Activated B cell treated with CpG ODN at 0.5 μM for 24 hours (primary cell): Measurements from ENCODE around the gene INHBE. TPM values are rescaled to one million over a fixed set of nuclear protein-coding genes. Genes with fewer than 3 reads are reported as not detected.

ENCODE experiments used
- total RNA-seq: library from RNA; stranded (reverse); gene quantifications from 2 replicates; pipeline ENCODE4 v1.2.3, GENCODE V29; 2022

The INHBE gene
- total RNA-seq, 1 donor from 2014 or later: 0.29 TPM

Other genes starting within 250 kb of the INHBE start
- gene NXPH4, start 238.5 kb upstream of the INHBE start, total RNA-seq: 3.4 and 3.5 TPM in 2 replicates
- gene SHMT2, start 225.6 kb upstream of the INHBE start, total RNA-seq: 268 and 270 TPM in 2 replicates
- 4.6 and 5.5 TPM in 2 replicates for gene STAC3, start 204.1 kb upstream of the INHBE start, total RNA-seq
- gene R3HDM2, start 24.3 kb upstream of the INHBE start, total RNA-seq: 74.2 and 75.6 TPM in 2 replicates
- 0.10 TPM in 1 of 2 replicates, not detected in the other for gene INHBC, start 20.5 kb upstream of the INHBE start, total RNA-seq
- 0.51 and 1.3 TPM in 2 replicates for gene GLI1, start 4.5 kb downstream of the INHBE start, total RNA-seq
- 98.8 and 104 TPM in 2 replicates for gene ARHGAP9, start 24.6 kb downstream of the INHBE start, total RNA-seq
- 368 and 425 TPM in 2 replicates for gene MARS1, start 32.8 kb downstream of the INHBE start, total RNA-seq
- gene DDIT3, start 65.2 kb downstream of the INHBE start, total RNA-seq: 30.5 and 34.3 TPM in 2 replicates
- 96.0 and 105 TPM in 2 replicates for gene MBD6, start 67.5 kb downstream of the INHBE start, total RNA-seq
- gene DCTN2, start 91.9 kb downstream of the INHBE start, total RNA-seq: 83.3 and 91.8 TPM in 2 replicates
- gene KIF5A, start 94.7 kb downstream of the INHBE start, total RNA-seq: 0.13 and 0.15 TPM in 2 replicates
- 16.5 and 17.9 TPM in 2 replicates for gene PIP4K2C, start 135.9 kb downstream of the INHBE start, total RNA-seq
- gene DTX3, start 149.5 kb downstream of the INHBE start, total RNA-seq: 3.7 and 3.9 TPM in 2 replicates
- not detected in 2 replicates for gene ARHGEF25, start 156.1 kb downstream of the INHBE start, total RNA-seq
- 0.31 and 0.51 TPM in 2 replicates for gene B4GALNT1, start 177.9 kb downstream of the INHBE start, total RNA-seq
- 166 TPM in 2 replicates for gene OS9, start 238.8 kb downstream of the INHBE start, total RNA-seq